ENCODE results near the gene HOMER2. TPM values are rescaled to one million over a fixed set of nuclear protein-coding genes. Genes with fewer than 3 reads are reported as not detected.
"Not testable (repeated sequence)": the region's sequence is repeated elsewhere in the genome, so short reads cannot be mapped to it uniquely, and the experiment has no call there.

The HOMER2 gene
- total RNA-seq, 4 donors from 2014 or later: 30.9 to 59.0 (median 39.4) TPM

DNA sequence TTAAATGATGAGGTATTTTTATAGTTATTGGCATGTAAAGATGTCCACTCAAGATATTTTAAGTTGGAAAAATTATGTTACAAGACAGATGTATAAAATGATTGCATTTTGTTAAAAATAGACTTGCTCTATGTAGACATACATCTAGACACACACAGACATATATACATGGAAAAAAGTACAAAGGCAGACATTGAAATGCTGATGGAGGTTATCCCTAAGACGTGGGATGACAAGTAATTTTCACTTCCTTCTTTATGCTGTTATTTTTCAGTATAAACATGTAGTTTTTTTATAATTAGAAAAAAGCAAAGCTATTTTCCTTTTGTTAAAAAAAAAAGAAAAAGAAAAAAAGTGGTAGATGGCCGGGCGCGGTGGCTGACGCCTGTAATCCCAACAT is 7.2 kb downstream of the HOMER2 start:
- no peak for DNase-seq
- TF ChIP-seq POLR2A (IDR thresholded peaks at IDR 0.05): no peak
- no peak for TF ChIP-seq CTCF (IDR thresholded peaks at IDR 0.05)
- Histone ChIP-seq H3K36me3 (no peaks in the 10 kb centered on the region), H3K4me3 (no peak overlapping the region), H3K27me3 (peaks cover 0 to 14% (median 0%) of the 10 kb centered on the region in 4 donors), H3K4me1 (peaks cover 0 to 34% (median 6%) of the 10 kb centered on the region in 3 donors), H3K9me3 (no peaks in the 10 kb centered on the region), H3K27ac (no peak overlapping the region)
- intact Hi-C loops (cut with DNase I): no loop called here
- 85 to 90% methylated on average over 5 of the region's 5 CpGs for WGBS, 2 donors

GRCh38 chr15:82944821-82945220 is 7.7 kb downstream of the HOMER2 start:
- no peaks in the 10 kb centered on the region for H3K9me3 ChIP-seq
- no peaks in the 10 kb centered on the region for H3K36me3 ChIP-seq
- no peak for TF ChIP-seq POLR2A (IDR thresholded peaks at IDR 0.05)
- TF ChIP-seq CTCF (IDR thresholded peaks at IDR 0.05): no peak
- intact Hi-C loops (cut with DNase I): no loop called here
- H3K4me3 ChIP-seq: no peak overlapping the region
- H3K27me3 ChIP-seq: peaks cover 0 to 12% (median 0%) of the 10 kb centered on the region in 4 donors
- 41 to 63% methylated on average over 5 of the region's 5 CpGs for WGBS, 2 donors
- H3K4me1 ChIP-seq: peaks cover 0 to 34% (median 6%) of the 10 kb centered on the region in 3 donors
- H3K27ac ChIP-seq: no peak overlapping the region
- DNase-seq: no peak

DNA sequence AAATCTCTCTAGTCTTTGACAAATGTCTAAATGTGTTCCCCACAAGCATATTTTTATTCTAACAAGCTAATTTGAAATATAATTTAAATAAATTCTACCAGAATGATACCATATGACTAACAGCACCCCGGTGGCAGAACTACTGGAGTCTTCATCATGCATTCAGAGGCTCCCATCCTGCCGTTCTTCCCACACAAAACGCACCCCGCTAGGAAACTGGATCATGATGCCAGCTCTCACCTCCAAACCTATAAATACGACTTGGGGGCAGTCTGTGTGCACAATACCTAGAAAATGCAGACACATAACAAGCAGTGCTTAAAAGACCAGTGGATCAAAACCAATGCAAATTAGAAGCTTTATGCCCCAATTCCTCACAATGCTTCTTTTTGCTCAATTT is 8.5 kb downstream of the HOMER2 start:
- H3K27ac ChIP-seq: no peak overlapping the region

DNA sequence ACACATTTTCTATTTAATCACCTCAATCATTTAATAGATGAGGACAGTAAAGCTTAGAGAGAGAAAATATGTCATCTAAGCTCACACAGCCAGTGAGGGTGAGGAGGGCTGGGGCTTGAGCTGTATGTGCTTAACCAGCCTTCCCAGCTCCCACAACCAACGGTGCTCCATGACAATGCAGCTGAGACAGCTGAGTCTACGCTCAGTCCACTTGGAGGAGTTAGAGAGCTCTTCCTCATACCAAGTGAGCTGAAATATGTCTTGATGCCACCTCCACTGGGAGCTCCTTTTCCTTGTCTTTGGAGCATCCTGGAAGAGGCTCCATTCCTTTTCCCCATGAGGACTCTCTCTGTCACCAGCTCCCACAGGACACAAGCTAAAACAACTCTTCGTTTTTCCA is 9.3 kb downstream of the HOMER2 start:
- no peak for DNase-seq
- no peak for TF ChIP-seq POLR2A (IDR thresholded peaks at IDR 0.05)
- TF ChIP-seq CTCF (IDR thresholded peaks at IDR 0.05): no peak
- Histone ChIP-seq H3K27me3 (no peaks in the 10 kb centered on the region), H3K4me1 (peaks cover 0 to 34% (median 6%) of the 10 kb centered on the region in 3 donors), H3K4me3 (no peak overlapping the region), H3K9me3 (no peaks in the 10 kb centered on the region), H3K27ac (peak overlapping the region; percentile 6 to 64 (median 19)), H3K36me3 (no peaks in the 10 kb centered on the region)
- intact Hi-C loops (cut with DNase I): no loop called here
- 53 to 67% methylated on average over 3 of the region's 3 CpGs for WGBS, 2 donors

More for the DNA sequence above, 8.5 kb downstream of the HOMER2 start:
- Histone ChIP-seq H3K36me3 (no peaks in the 10 kb centered on the region), H3K4me3 (no peak overlapping the region), H3K4me1 (peaks cover 0 to 34% (median 6%) of the 10 kb centered on the region in 3 donors), H3K27me3 (peaks cover 0 to 7% (median 0%) of the 10 kb centered on the region in 4 donors), H3K9me3 (no peaks in the 10 kb centered on the region)
- no peak for TF ChIP-seq CTCF (IDR thresholded peaks at IDR 0.05)
- DNase-seq: no peak
- 57 to 82% methylated on average over 5 of the region's 5 CpGs for WGBS, 2 donors
- intact Hi-C loops (cut with DNase I): no loop called here

GRCh38 chr15:82942691-82943090 is 9.8 kb downstream of the HOMER2 start:
- Histone ChIP-seq H3K36me3 (no peaks in the 10 kb centered on the region), H3K9me3 (no peaks in the 10 kb centered on the region), H3K4me1 (peaks cover 1 to 38% (median 6%) of the 10 kb centered on the region in 3 donors), H3K27me3 (no peaks in the 10 kb centered on the region), H3K4me3 (no peak overlapping the region), H3K27ac (peak overlapping the region; percentile 6 to 64 (median 19))
- 24 to 78% methylated on average over 8 of the region's 8 CpGs for WGBS, 2 donors
- intact Hi-C loops (cut with DNase I): no loop called here
- DNase-seq: no peak
- TF ChIP-seq CTCF (IDR thresholded peaks at IDR 0.05) (no peak), POLR2A (IDR thresholded peaks at IDR 0.05) (no peak)

GRCh38 chr15:82939678-82940077 is 12.8 kb downstream of the HOMER2 start:
- H3K4me3 ChIP-seq; intact Hi-C loops (cut with DNase I); DNase-seq; H3K27me3 ChIP-seq; H3K9me3 ChIP-seq; H3K27ac ChIP-seq; H3K36me3 ChIP-seq: not testable (repeated sequence)
- peaks cover 6 to 50% (median 6%) of the 10 kb centered on the region in 3 donors for H3K4me1 ChIP-seq
- 85 to 96% methylated on average over 6 of the region's 6 CpGs for WGBS, 2 donors

Data from esophagus squamous epithelium (tissue), 5 donors.